GM19455 (cell line): Measurements from ENCODE around the gene AUTS2.

ENCODE experiments used
- ATAC-seq: cut with Tn5 transposase; IDR thresholded peaks from one replicate; pipeline ENCODE4 v1.9.1; 2021; ENCODE audit not compliant: unreplicated experiment

Gene AUTS2

GRCh38 chr7:69622960-69623359 lies 24.7 kb downstream of the AUTS2 start:
- no peak for ATAC-seq

DNA sequence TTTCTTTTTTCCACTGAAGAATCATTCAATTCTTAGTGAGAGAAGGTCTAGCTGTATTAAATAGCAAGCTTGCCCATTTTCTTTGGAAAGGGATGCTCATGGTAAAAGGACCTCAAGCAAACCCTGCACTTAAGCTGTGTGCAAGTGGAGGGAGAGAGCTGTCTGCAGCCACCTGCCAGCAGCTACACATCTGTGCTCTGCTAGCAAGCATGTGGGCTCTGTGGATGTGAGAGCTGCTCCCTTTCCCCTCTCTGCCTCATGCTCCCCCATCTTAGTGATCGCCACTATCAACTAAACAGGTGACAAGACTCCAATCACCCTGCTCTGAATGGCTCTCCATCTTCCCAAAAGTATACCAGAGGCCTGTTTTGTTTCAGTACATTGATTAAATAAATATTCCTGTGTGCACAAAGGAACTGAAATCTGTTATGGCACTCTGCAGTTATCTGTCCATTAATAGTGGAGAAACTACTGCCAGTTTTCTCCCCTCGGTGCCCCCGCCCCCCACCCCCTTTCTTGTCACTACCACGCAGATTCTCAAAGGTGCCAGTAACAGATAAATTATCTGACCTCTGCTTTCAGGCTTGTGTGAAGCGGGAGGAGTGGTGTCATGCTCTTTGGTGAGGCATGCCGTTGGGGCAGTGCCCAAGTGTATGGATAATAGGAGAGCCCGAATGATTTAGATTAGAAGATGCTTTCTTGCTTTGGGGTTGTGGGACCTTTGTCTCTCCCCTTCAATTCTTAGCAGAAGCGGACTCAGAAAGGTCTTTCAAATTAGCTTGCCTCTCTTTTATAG lies 26.4 kb downstream of the AUTS2 start:
- no peak for ATAC-seq

DNA sequence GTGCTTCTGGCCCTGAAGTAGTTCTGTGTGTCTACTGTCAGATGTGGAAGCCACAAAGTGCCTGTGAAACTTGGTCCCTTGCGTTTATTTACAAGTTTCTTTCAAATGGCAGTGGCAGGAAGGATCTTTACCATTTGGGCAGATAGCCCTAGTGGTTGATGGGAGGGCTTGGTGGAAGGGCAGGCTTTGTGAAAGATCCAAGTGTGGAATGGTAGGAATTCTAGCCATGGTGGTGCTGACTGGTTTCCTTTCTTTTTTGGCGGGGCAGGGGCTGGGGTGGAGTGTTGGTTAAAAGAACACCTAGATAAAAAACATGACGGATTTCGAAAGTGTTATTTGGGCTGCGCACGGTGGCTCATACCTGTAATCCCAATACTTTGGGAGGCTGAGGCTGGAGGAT lies 27.0 kb downstream of the AUTS2 start:
- ATAC-seq = no peak

DNA sequence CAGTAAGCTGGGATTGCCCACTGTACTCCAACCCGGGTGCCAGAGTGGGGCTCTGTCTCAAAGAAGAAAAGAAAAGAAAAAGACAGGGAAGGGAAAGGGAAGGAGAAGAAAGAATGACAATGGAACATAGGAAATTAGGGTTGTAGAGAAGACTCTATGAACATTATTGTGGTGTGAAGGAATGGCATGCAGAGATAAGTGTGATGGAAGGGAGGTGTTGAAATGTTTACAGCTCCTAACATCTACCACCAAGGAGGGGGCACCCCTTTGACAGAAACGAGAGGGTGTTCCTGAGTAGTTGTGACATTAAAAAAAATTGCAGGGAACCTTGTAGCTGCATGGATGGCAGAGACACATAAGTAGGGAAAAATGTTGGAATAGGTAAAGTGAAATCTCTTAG lies 27.5 kb downstream of the AUTS2 start:
- no peak for ATAC-seq

GRCh38 chr7:69630292-69630691 lies 32.0 kb downstream of the AUTS2 start:
- no peak for ATAC-seq

DNA sequence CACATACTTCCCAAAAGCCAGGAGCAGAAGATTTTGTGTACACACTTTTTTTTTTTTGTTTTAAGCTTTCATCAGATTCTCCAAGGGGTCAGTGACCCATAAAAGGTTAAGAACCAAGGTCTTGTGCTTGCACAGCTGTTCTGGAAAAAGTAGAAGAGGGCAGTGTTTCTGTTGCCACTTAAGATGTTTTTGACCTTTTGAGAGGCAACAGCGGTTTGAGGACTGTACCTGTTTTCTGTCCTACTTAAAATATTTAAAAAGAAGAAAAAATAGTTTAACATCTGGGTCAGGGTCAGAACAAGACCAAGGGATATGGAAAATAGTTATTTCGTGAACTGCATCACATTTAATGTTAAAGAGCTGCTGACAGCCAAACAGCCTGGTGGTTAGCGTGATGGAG lies 32.9 kb downstream of the AUTS2 start:
- no peak for ATAC-seq

DNA sequence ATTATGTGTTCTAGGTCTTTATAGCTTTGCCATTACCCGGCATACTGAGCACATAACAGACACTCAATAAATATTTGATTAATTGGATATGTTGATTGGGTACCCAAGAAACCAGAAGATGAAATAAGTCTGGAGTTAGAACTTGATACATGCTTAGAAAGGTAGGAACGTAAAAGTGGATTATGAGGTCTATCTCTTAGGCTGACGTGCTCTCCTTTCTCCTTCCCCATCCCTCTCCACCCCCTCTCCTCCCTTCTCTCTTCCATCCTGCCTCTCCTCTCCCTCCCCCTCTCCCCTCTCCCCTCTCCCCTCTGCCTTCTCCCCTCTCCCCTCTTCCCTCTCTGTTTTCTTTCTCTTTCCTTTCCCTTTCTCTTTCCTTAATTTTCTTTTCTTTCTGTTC lies 34.0 kb downstream of the AUTS2 start:
- ATAC-seq = no peak

GRCh38 chr7:69633122-69633831 lies 35.0 kb downstream of the AUTS2 start:
- no peak for ATAC-seq

GRCh38 chr7:69635555-69636185 lies 37.4 kb downstream of the AUTS2 start:
- no peak for ATAC-seq

- no peak for ATAC-seq
These were observed 40.4 kb downstream of the AUTS2 start for GRCh38 chr7:69638674-69639073.

DNA sequence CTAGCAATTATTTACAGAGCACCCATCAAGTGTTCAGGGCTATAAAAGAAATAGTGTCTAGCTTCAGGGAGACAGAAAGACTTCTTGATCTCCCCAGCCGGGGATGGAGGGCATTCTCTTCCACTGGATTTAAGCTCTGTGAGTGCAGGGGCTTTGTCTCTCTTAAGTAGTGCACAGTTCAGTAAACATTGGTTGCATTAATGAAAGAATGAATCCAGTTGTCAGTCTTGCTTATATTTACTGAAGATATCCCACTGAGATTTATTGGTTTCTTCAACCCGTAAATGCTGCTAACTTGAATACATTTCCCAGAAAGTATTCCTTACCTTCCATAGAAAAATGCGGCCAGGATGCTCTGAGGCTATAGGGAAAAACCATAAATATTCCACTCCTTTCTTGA lies 41.9 kb downstream of the AUTS2 start:
- no peak for ATAC-seq

- no peak for ATAC-seq
These were observed 42.8 kb downstream of the AUTS2 start for GRCh38 chr7:69640925-69641594.

- ATAC-seq = no peak
These were observed 45.0 kb downstream of the AUTS2 start for GRCh38 chr7:69643265-69643664.

GRCh38 chr7:69643708-69644445 lies 45.6 kb downstream of the AUTS2 start:
- no peak for ATAC-seq

GRCh38 chr7:69645683-69646082 lies 47.4 kb downstream of the AUTS2 start:
- no peak for ATAC-seq

- ATAC-seq = peak; percentile 88
These were observed 52.9 kb downstream of the AUTS2 start for GRCh38 chr7:69651101-69651590.

DNA sequence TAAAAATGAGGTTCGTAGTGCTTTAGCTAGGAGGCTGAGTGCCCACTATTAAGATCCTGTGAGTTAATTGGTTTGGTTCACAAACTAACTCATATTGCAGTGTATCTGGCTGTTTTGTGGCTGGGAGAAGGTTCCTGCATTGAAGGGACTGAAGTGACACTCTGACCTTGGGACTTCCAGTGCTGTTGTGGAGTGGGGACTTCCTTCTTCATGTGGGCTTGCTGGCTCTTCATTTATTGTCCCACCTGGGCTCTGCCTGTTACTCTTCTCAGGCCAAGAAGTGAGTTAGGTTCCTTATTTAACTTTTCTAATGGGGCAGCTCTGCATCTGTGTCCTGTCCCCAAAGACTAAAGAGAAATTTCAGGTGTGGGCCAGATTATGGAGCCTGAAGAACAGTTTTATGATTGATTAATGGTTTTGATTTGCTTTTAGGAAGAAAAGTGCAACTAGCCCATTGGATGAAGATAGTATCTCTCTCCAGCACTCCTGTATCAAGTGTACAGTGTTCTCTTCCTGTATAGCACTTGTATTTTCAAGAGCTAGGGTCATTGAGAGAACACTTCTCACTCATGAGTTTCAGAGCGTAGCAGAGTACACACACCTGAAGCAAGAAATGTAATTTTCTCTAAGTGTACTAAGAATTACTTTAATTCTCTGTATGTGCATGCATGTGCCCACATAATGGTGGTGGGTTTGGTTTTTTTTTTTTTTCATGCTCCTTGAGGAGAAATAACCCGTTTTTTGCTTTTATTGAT lies 54.8 kb downstream of the AUTS2 start:
- no peak for ATAC-seq

- no peak for ATAC-seq
These were observed 55.5 kb downstream of the AUTS2 start for GRCh38 chr7:69653806-69654205.

DNA sequence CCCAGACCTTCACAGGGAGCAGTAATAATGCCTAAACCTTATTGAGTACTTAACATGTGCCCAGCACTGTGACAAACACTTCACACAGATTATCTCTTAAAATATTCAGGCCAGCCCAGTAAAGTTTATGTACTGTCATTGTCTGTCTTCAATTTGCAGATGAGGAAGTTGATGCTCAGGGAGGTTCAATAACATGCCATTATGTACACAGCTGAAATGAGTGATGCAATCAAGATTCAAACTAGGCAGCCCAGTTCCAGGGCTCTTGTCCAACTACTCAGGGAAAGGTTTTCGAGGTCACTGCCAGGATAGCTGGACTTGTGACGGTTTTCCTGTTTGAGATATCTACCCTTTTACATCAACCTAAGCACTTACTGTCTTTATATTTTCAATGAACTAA lies 56.1 kb downstream of the AUTS2 start:
- ATAC-seq = no peak
